NK-92 (cell line): ENCODE measurements around the gene RREB1.

Source experiments
- DNase-seq: peaks from one replicate; lab custom pipeline; 2025; ENCODE audit not compliant: unreplicated experiment; lab: John Stamatoyannopoulos, UW

The RREB1 gene

DNA sequence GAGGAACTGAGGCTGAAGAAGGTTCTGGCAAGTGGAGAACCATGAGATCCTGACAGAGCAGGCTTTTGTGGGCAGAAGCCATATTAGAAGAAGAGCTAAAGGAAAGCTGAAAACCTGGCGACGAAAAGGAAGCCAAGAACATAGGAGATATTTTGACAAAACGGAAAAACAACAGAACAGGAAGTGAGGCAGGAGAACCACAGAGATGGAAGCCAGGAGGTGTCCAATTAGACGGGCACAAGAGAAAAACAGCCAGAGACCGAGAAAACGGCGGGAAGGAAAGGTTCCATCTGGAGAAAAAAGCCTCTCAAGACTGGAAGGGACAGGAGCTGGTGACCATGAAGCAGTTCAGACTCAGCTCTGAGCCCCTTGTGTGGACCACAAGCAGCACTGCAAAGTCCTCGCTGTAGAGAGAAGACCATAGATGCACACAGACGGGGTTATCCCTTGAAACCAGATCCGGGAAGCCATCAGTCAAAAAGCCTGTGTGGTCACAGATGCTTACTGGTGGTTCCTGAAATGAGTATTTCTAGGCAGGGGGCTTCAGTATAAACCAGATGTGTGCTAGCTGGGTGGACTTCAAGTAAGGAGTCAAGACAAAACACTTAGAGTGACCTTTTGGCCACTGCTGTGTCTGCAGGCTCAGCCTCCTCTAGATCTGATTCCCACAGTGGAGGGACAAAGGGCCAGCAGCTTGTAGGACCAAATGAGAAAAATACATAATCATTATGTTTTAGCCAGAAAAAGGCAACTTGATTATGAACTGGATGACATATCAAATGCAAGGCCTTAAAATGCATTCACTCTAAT, 174.5 kb downstream of the RREB1 start:
- DNase-seq, result no peak

- no peak for DNase-seq
Observed at GRCh38 chr6:7283676-7284075, 175.9 kb downstream of the RREB1 start.

DNA sequence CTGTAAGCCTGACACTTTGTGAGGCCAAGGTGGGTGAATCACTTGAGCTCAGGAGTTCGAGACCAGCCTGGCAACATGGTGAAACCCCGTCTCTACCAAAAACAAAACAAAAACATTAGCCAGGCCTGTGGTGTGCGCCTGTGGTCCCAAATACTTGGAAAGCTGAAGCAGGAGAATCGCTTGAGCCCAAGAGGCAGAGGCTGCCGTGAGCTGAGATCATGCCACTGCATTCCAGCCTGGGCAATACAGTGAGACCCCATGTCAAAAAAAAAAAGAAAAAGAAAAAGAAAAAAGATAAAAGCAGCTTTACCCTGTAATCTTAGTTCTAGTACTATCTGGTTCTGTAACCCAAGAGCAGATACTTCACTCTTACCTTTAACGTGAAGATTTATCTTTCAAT, 177.7 kb downstream of the RREB1 start:
- no peak for DNase-seq

GRCh38 chr6:7290079-7290478, 182.3 kb downstream of the RREB1 start:
- no peak for DNase-seq

- no peak for DNase-seq
Observed at GRCh38 chr6:7292596-7293255, 185.0 kb downstream of the RREB1 start.

DNA sequence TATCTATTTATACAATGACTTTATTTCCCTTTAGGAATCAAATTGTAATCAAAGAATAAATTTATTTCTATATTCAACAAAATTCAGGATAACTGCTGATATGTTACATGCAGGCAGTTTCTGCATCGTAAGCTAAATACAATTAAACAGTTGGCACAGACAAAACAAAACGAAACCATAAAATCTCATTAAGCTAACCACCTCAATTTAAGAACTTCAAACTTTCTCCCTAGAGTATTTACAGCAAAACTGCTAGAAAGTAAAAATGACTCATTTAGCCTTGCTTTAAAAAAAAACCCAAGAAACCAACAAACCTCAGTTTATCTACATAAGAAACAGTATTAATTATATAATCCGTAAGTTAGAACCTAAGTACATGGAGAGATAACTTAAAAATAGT, 188.2 kb downstream of the RREB1 start:
- no peak for DNase-seq

DNA sequence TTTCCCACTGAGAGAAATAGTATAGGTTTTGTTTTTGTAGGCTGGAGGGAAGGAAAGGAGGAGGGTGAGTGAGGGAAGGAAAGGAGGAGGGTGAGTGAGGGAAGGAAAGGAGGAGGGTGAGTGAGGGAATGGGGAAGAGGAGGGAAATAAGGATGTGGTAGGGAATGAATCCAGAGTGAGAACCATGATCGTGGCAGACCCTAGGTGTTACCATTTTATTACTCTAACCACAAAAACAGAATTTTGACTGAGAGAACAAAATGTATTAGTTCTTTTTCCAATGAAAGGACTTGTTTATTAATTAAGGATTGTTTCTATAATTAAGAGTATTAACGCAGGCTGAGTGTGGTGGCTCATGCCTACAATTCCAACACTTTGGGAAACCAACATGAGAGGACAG, 188.8 kb downstream of the RREB1 start:
- DNase-seq, result no peak

GRCh38 chr6:7298113-7298512, 190.4 kb downstream of the RREB1 start:
- no peak for DNase-seq

DNA sequence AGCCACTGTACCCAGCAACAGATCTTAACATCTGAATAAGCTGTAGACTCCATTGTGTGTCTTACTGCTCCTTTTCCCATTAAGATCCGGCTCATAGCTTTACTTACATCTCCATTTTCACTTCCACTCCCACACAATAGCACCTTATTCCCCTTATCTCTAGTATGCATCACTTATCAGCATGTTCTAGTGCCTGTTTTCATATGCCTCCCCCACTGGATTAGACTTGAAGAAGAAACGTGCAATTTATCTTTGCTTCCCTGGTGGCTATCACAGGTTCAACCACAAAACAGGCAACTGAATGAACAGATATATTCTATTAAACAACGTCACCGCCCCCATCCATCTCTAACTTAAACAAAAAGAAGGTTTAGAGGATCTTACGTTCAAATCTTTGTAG, 193.2 kb downstream of the RREB1 start:
- DNase-seq, result no peak
